ENCODE results near the gene SPTSSB. TPM values are rescaled to one million over a fixed set of nuclear protein-coding genes. Genes with fewer than 3 reads are reported as not detected.

SPTSSB gene
- total and polyA plus RNA-seq, 2 experiments from 2014 or later, result 23.5 to 33.5 TPM

GRCh38 chr3:161386991-161387770 is 15.9 kb upstream of the SPTSSB start (continued):
- TF ChIP-seq CTCF (conservative IDR thresholded peaks at IDR 0.05; ENCODE audit: low read depth in 2 of 2), result no peak
- no peak for TF ChIP-seq JUNB (IDR thresholded peaks at IDR 0.05; ENCODE audit: unreplicated experiment)
- TF ChIP-seq STAT1 (IDR thresholded peaks at IDR 0.05; ENCODE audit: unreplicated experiment), result no peak
- TF ChIP-seq ZNF331 (CRISPR knock-in tag; IDR thresholded peaks at IDR 0.05; ENCODE audit: low read depth), result no peak

GRCh38 chr3:161372321-161373260 is 1.3 kb upstream of the SPTSSB start:
- Histone ChIP-seq H4K20me1 (replicated peaks; ENCODE audit: insufficient read depth) (no peaks in the 10 kb centered on the region), H2AFZ (peak overlapping the region; percentile 52), H3K4me2 (peak overlapping the region; percentile 74), H3K79me2 (replicated peaks; ENCODE audit: insufficient read depth) (peaks cover 21% of the 10 kb centered on the region), H3K4me1 (ENCODE audit: insufficient read depth) (peaks cover 40% of the 10 kb centered on the region), H3K36me3 (ENCODE audit: insufficient read depth) (no peaks in the 10 kb centered on the region), H3K4me3 (peak overlapping the region; percentile 53), H3K9me2 (ENCODE audit: insufficient read depth) (no peaks in the 10 kb centered on the region), H3K27me3 (ENCODE audit: insufficient read depth) (peaks cover 9% of the 10 kb centered on the region; the same call in 1 of the 2 replicates), H3K27ac (ENCODE audit: low read depth) (peak overlapping the region; percentile 92), H3F3A (replicated peaks; ENCODE audit: low read depth) (peaks cover 4% of the 10 kb centered on the region; the same call in 1 of the 2 replicates)
- Mint-ChIP-seq H3K4me1 (peaks cover 56% of the 10 kb centered on the region), H3K4me3 (peak overlapping the region; percentile 91), H3K27me3 (ENCODE audit: insufficient read depth, low read depth, poor library complexity) (peaks cover 14% of the 10 kb centered on the region), H3K36me3 (ENCODE audit: low read depth) (peaks cover 12% of the 10 kb centered on the region), H3K27ac (no peak overlapping the region; the same call in 1 of the 2 replicates), H3K9me3 (no peaks in the 10 kb centered on the region)
- TF ChIP-seq POLR2AphosphoS5 (IDR thresholded peaks at IDR 0.05; ENCODE audit: low read depth) (peak; percentile 72), CTCF (conservative IDR thresholded peaks at IDR 0.05; ENCODE audit: low read depth in 2 of 2) (no peak)
- peak; percentile 74 for ATAC-seq
- peak; percentile 69 for DNase-seq (ENCODE audit: low spot score)

GRCh38 chr3:161369531-161369930 is 1.8 kb downstream of the SPTSSB start:
- H2AFZ ChIP-seq, result no peak overlapping the region
- Mint-ChIP-seq H3K36me3 (ENCODE audit: low read depth) (peaks cover 12% of the 10 kb centered on the region), H3K27ac (no peak overlapping the region), H3K4me1 (peaks cover 59% of the 10 kb centered on the region), H3K4me3 (peak overlapping the region; percentile 42), H3K27me3 (ENCODE audit: insufficient read depth, low read depth, poor library complexity) (peaks cover 14% of the 10 kb centered on the region), H3K9me3 (no peaks in the 10 kb centered on the region)
- ATAC-seq, result no peak
- H4K20me1 ChIP-seq (replicated peaks; ENCODE audit: insufficient read depth), result no peaks in the 10 kb centered on the region
- peaks cover 21% of the 10 kb centered on the region for H3K79me2 ChIP-seq (replicated peaks; ENCODE audit: insufficient read depth)
- no peaks in the 10 kb centered on the region for H3K9me2 ChIP-seq (ENCODE audit: insufficient read depth)
- H3K27ac ChIP-seq (ENCODE audit: low read depth), result no peak overlapping the region
- DNase-seq (ENCODE audit: low spot score), result peak; percentile 5
- H3K4me2 ChIP-seq, result peak overlapping the region; percentile 74
- H3K27me3 ChIP-seq (ENCODE audit: insufficient read depth), result peaks cover 9% of the 10 kb centered on the region; the same call in 1 of the 2 replicates
- H3K4me3 ChIP-seq, result peak overlapping the region; percentile 53
- H3K4me1 ChIP-seq (ENCODE audit: insufficient read depth), result peaks cover 57% of the 10 kb centered on the region
- peaks cover 17% of the 10 kb centered on the region for H3F3A ChIP-seq (replicated peaks; ENCODE audit: low read depth)
- H3K36me3 ChIP-seq (ENCODE audit: insufficient read depth), result no peaks in the 10 kb centered on the region
- no peak for TF ChIP-seq EZH2phosphoT487 (IDR thresholded peaks at IDR 0.05; ENCODE audit: unreplicated experiment)
- no peak for TF ChIP-seq REST (IDR thresholded peaks at IDR 0.05; ENCODE audit: unreplicated experiment)
- no peak for TF ChIP-seq EZH2 (IDR thresholded peaks at IDR 0.05; ENCODE audit: low read depth, unreplicated experiment)
- no peak for TF ChIP-seq STAT1 (IDR thresholded peaks at IDR 0.05; ENCODE audit: unreplicated experiment)
- no peak for TF ChIP-seq JUNB (IDR thresholded peaks at IDR 0.05; ENCODE audit: unreplicated experiment)
- TF ChIP-seq ZNF331 (CRISPR knock-in tag; IDR thresholded peaks at IDR 0.05; ENCODE audit: low read depth), result no peak
- no peak for TF ChIP-seq CTCF (conservative IDR thresholded peaks at IDR 0.05; ENCODE audit: low read depth in 2 of 2)

All from GM23338 (cell line).